Kidney epithelial cell (primary cell): ENCODE measurements around the gene DAP. TPM values are rescaled to one million over a fixed set of nuclear protein-coding genes. Genes with fewer than 3 reads are reported as not detected.

Experiments used
- DNase-seq: peaks from one replicate; pipeline ENCODE4 v3.0.0-alpha.2; 2010; ENCODE audit warnings: low read depth
- H3K27me3 ChIP-seq: 2 replicates; pipeline ENCODE4 v1.6.0; 2011; ENCODE audit warnings: low read length; ENCODE audit not compliant: control insufficient read depth, insufficient read depth
- H3K36me3 ChIP-seq: 2 replicates; pipeline ENCODE4 v1.5.1; 2011; ENCODE audit warnings: low read length; ENCODE audit not compliant: control insufficient read depth, insufficient read depth
- H3K4me3 ChIP-seq: 2 replicates; pipeline ENCODE4 v1.5.1; 2011; ENCODE audit warnings: low read depth, mild to moderate bottlenecking, control low read depth, low read length
- total RNA-seq: library from RNA; depleted of rRNA; stranded (reverse); fragments of >200 nt; gene quantifications from 2 replicates; pipeline ENCODE4 v1.2.3, GENCODE V29; 2015
- TF ChIP-seq, protein P1 (sequence below): IDR thresholded peaks from 2 replicates; pipeline ENCODE4 v1.5.1; 2011; ENCODE audit warnings: mild to moderate bottlenecking, moderate library complexity, low read length, control low read depth, inconsistent platforms; ENCODE audit not compliant: insufficient read depth, poor library complexity, severe bottlenecking

The DAP gene
- total RNA-seq, 1 donor from 2014 or later = 77.7 TPM

DNA sequence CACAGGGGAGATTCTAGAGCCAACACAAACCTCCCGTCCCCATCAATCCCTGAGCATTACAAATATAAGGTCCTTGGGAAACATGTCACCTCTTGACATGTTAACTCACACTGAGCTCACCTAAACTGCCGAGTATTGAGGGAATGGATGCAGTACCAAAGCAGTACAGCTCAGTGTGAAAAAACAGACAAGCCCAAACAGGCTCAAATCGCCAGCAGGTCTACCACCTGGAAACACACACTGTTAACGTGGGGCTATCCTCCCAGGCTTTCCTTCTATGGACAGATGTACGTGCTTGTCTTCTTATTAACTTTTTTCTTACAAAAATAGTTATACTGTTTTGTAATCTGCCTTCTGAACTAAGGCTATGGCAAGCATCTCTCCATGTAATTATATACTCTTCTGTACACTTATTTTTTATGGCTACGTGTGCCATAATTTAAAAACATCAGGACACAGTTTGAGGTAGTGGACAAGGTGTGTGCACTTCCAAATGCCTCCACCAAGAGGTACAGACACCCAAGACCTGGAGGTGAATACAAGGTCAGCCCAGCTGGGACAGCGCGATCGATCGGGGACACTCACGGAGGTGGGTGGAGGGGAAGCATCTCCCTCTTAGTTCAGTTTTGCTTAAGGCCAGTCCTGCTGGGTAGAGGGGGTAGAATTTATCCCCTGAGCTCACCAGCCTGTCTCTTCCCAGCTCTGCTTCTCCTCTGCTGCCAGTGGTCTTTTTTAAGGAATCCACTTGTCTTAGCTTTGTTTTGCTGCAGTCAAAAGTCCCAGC is 76.5 kb downstream of the DAP start:
- no peaks in the 10 kb centered on the region for H3K27me3 ChIP-seq
- no peak for DNase-seq
- peaks cover 5% of the 10 kb centered on the region for H3K36me3 ChIP-seq
- TF ChIP-seq, protein P1, sequence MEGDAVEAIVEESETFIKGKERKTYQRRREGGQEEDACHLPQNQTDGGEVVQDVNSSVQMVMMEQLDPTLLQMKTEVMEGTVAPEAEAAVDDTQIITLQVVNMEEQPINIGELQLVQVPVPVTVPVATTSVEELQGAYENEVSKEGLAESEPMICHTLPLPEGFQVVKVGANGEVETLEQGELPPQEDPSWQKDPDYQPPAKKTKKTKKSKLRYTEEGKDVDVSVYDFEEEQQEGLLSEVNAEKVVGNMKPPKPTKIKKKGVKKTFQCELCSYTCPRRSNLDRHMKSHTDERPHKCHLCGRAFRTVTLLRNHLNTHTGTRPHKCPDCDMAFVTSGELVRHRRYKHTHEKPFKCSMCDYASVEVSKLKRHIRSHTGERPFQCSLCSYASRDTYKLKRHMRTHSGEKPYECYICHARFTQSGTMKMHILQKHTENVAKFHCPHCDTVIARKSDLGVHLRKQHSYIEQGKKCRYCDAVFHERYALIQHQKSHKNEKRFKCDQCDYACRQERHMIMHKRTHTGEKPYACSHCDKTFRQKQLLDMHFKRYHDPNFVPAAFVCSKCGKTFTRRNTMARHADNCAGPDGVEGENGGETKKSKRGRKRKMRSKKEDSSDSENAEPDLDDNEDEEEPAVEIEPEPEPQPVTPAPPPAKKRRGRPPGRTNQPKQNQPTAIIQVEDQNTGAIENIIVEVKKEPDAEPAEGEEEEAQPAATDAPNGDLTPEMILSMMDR = no peak
- H3K4me3 ChIP-seq = no peak overlapping the region

DNA sequence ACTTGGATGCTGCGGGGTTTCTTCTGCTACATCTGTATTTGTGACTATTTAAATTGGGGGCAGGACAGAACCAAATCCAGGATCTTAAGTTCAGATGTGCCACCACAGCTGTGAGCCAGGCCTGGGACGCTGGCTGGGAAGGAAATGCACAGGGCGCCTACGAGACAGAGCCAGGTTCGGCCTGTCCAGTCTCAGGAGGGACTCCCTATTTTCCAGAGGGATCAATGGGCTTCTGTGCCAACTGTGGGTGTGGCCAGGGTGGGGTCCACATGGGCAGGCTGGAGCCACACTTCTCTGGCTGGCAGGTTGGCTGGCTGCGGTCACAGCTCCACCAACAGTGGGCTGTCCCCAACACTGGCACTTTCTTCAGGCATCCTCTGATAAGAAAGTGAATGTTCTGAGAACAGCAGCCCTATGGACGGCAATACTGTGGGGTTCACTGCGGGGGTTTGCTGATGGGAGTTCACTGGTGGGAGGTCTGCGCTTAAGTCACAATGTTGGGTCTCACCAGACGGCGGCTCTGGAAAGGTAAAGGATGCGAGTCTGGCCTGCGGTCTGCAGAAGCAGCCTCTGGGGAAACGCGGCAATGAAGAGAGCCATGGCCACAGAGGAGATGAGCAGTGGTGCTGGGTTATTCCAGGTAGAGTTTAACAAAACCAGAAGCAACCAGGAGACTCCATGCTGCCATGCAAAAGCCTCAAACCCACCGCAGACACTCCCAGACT is 78.1 kb downstream of the DAP start:
- Histone ChIP-seq H3K27me3 (no peaks in the 10 kb centered on the region), H3K4me3 (no peak overlapping the region), H3K36me3 (peaks cover 6% of the 10 kb centered on the region)
- TF ChIP-seq, protein P1 = no peak
- DNase-seq = no peak

DNA sequence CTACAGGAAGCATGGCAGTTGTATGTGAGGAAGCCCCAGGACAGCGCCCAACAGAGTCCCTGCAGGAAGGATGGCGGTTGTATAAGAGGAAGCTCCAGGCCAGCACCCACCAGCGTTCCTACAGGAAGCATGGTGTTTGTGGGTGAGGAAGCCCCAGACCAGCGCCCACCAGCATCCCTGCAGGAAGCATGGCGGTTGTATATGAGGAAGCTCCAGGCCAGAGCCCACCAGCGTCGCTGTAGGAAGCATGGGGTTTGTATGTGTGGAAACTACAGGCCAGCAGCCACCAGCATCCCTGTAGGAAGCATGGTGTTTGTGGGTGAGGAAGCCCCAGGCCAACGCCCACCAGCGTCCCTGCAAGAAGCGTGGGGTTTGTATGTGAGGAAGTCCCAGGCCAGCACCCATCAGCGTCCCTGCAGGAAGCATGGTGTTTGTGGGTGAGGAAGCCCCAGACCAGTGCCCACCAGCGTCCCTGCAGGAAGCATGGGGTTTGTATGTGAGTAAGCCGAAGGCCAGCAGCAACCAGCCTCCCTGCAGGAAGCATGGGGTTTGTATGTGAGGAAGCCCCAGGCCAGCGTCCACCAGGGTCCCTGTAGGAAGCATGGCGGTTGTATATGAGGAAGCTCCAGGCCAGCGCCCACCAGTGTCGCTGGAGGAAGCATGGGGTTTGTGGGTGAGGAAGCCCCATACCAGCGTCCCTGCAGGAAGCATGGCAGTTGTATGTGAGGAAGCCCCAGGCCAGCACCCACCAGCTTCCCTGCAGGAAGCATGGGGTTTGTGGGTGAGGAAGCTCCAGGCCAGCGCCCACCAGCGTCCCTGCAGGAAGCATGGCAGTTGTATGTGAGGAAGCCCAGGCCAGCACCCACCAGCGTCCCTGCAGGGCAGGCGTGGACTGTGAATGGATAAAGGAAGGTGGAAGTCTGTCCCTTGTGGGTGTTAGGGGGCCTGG is 79.0 kb downstream of the DAP start:
- Histone ChIP-seq H3K36me3 (peaks cover 6% of the 10 kb centered on the region), H3K4me3 (no peak overlapping the region), H3K27me3 (no peaks in the 10 kb centered on the region)
- DNase-seq = no peak
- TF ChIP-seq, protein P1 = no peak

DNA sequence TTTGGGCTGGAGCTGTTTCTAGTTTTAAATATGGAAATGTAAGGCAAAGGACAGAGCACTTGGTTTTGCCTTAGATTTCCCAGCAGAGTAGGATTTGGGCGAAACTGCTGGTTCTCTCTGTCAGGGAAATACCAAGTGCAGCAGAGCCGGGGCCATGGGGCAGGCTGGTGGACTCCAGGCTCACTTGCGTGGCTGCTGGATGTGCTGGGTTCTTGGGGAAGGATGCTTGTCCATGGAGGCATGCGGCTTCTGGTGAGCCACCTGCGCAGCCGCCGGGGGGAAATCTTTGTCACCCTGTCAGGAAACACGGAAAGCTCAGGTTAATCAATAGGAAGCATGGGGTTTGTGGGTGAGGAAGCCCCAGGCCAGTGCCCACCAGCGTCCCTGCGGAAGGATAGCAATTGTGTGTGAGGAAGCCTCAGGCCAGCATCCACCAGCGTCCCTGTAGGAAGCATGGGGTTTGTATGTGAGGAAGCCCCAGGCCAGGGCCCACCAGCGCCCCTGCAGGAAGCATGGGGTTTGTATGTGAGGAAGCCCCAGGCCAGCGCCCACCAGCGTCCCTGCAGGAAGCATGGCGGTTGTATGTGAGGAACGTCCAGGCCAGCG is 80.1 kb downstream of the DAP start:
- no peak for DNase-seq
- Histone ChIP-seq H3K36me3 (peaks cover 6% of the 10 kb centered on the region), H3K4me3 (no peak overlapping the region), H3K27me3 (no peaks in the 10 kb centered on the region)
- TF ChIP-seq, protein P1 = no peak

DNA sequence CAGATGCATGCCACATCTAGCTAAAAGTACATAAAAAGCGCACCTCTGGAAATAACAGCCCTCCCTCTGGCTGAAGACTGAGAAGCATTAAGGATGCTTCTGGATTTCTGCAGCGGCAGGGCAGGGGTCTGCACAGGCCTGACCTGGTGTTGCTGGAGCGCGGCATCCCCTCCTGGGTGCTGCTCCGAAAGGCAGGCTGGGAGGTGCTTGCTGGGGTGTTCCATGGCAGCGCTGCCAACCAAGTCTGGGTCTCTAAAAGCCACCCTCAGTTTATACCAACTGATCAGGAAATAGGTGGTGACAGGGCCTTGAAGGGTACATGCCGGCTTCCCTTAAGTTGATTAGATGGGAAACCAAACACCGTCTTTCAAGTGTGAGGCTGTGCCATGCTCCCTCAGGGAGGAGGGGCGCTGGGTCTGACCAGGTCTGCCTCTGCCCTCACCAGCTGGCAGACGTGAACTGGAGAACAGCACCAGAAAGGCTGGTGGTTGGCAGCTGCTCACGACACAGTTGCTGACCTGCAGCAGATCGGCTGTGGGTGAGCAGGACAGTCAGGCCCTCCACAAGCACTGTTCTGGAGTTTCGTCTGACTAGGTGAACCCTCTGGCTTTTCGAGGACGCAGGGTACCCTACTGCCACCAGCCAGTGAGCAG is 81.6 kb downstream of the DAP start:
- DNase-seq = no peak
- H3K27me3 ChIP-seq = peaks cover 3% of the 10 kb centered on the region
- H3K36me3 ChIP-seq = peaks cover 6% of the 10 kb centered on the region
- H3K4me3 ChIP-seq = no peak overlapping the region
- TF ChIP-seq, protein P1 = no peak
